H1 (cell line): ENCODE results near the gene DCAF8. TPM values are rescaled to one million over a fixed set of nuclear protein-coding genes. Genes with fewer than 3 reads are reported as not detected.
A peak's percentile ranks its signal among the peaks of the same experiment; 100 is the strongest.

Experiments
- CTCF ChIA-PET: fragments of 300-600 bp; sonication (Branson Sonifier 250); formaldehyde crosslinking; loops from one replicate; lab custom pipeline; 2021; ENCODE audit not compliant: partially characterized antibody; lab: Charles Lee
- POLR2A ChIA-PET: fragments of 300-600 bp; sonication (Branson Sonifier 250); formaldehyde crosslinking; loops from one replicate; lab custom pipeline; 2021; ENCODE audit warnings: inconsistent platforms; ENCODE audit not compliant: partially characterized antibody; lab: Charles Lee
- DNase-seq, 2 experiments: peaks; one replicate each; pipeline versions ENCODE4 v3.0.0 to v3.0.0-alpha.2; 2010 to 2022; ENCODE audit warnings: low spot score in 2 of 2, low read depth in 1 of 2, mixed read lengths in 1 of 2
- FAIRE-seq: peaks from 2 replicates; lab custom pipeline; 2011; peaks lifted over from hg19 to GRCh38; lab: Jason Lieb, UNC
- H2AFZ ChIP-seq: 2 replicates; pipeline ENCODE4 v1.8.1; 2012; ENCODE audit warnings: low read length, inconsistent platforms
- H2AK5ac ChIP-seq: 2 replicates; pipeline ENCODE4 v1.6.1; 2013; ENCODE audit warnings: low read depth, low read length
- H2BK120ac ChIP-seq: replicated peaks from 2 replicates; pipeline ENCODE3; 2013; ENCODE audit warnings: low read depth, low read length, inconsistent platforms
- H2BK12ac ChIP-seq: 2 replicates; pipeline ENCODE4 v1.6.1; 2013; ENCODE audit warnings: low read depth, low read length
- H2BK15ac ChIP-seq: 2 replicates; pipeline ENCODE4 v1.6.1; 2013; ENCODE audit warnings: low read length
- H2BK20ac ChIP-seq: 2 replicates; pipeline ENCODE4 v1.6.1; 2013; ENCODE audit warnings: low read length
- H2BK5ac ChIP-seq: 2 replicates; pipeline ENCODE4 v1.6.1; 2013; ENCODE audit warnings: low read depth, low read length
- H3K14ac ChIP-seq: 2 replicates; pipeline ENCODE4 v1.6.1; 2013; ENCODE audit warnings: inconsistent platforms; ENCODE audit not compliant: insufficient read length
- H3K18ac ChIP-seq: 2 replicates; pipeline ENCODE4 v1.6.1; 2013; ENCODE audit warnings: low read length; ENCODE audit errors: extremely low read depth
- H3K23ac ChIP-seq: 2 replicates; pipeline ENCODE4 v1.6.1; 2013; ENCODE audit warnings: inconsistent platforms; ENCODE audit not compliant: insufficient read length
- H3K23me2 ChIP-seq: 2 replicates; pipeline ENCODE4 v1.6.1; 2013; ENCODE audit warnings: low read depth, low read length
- H3K27ac ChIP-seq: 2 replicates; pipeline ENCODE4 v1.6.1; 2011; ENCODE audit warnings: low read depth, low read length, inconsistent platforms
- H3K27me3 ChIP-seq, 4 experiments: replicated peaks in 1 of 4; 1 replicate in 1 of 4; 2 replicates in 3 of 4; pipeline versions ENCODE4 v1.6.1 to v1.8.1; 2011 to 2013; ENCODE audit warnings: low read length in 3 of 4, mild to moderate bottlenecking in 3 of 4, inconsistent platforms in 2 of 4, mixed read lengths in 2 of 4, moderate library complexity in 1 of 4; ENCODE audit not compliant: control insufficient read depth in 3 of 4, insufficient read depth in 3 of 4; ENCODE audit errors: extremely low read depth in 1 of 4
- H3K36me3 ChIP-seq, 4 experiments: 2 replicates each; pipeline versions ENCODE4 v1.6.1 to v1.8.1; 2011 to 2013; ENCODE audit warnings: mild to moderate bottlenecking in 4 of 4, low read length in 3 of 4, moderate library complexity in 2 of 4, control low read depth in 1 of 4, inconsistent platforms in 1 of 4; ENCODE audit not compliant: insufficient read depth in 4 of 4, control insufficient read depth in 2 of 4
- H3K4ac ChIP-seq: replicated peaks from 2 replicates; pipeline ENCODE3; 2013; ENCODE audit warnings: low read length, low read depth, mixed read lengths, inconsistent platforms; ENCODE audit not compliant: insufficient read length
- H3K4me1 ChIP-seq, 4 experiments: replicated peaks in 1 of 4; 1 replicate in 1 of 4; 2 replicates in 3 of 4; pipeline versions ENCODE4 v1.6.1 to v1.8.1; 2011 to 2013; ENCODE audit warnings: low read length in 3 of 4, inconsistent platforms in 2 of 4, mixed read lengths in 1 of 4; ENCODE audit not compliant: insufficient read depth in 4 of 4, control insufficient read depth in 3 of 4
- H3K4me2 ChIP-seq, 2 experiments: 2 replicates each; pipeline versions ENCODE4 v1.6.1 to v1.8.1; 2011 to 2013; ENCODE audit warnings: low read depth in 2 of 2, low read length in 2 of 2, control low read depth in 1 of 2, inconsistent platforms in 1 of 2, mild to moderate bottlenecking in 1 of 2; ENCODE audit not compliant: insufficient read depth in 1 of 2
- H3K4me3 ChIP-seq, 4 experiments: fragments of 200-600, 300-600 bp in 1 of 4; sonication (generic), shearing (Covaris generic), sonication (Bioruptor Twin) in 1 of 4; 2 replicates each; pipeline versions ENCODE4 v1.5.1 to v1.8.1; 2011 to 2016; ENCODE audit warnings: low read length in 4 of 4, low read depth in 3 of 4, control low read depth in 2 of 4, inconsistent platforms in 2 of 4, mild to moderate bottlenecking in 2 of 4, mixed read lengths in 1 of 4, moderate library complexity in 1 of 4; ENCODE audit not compliant: insufficient read depth in 2 of 4; ENCODE audit errors: extremely low read depth in 1 of 4
- H3K56ac ChIP-seq: replicated peaks from 2 replicates; pipeline ENCODE3; 2013; ENCODE audit warnings: low read depth, mild to moderate bottlenecking, mixed read lengths, low read length, inconsistent platforms; ENCODE audit not compliant: insufficient read length
- H3K79me1 ChIP-seq: 2 replicates; pipeline ENCODE4 v1.6.1; 2013; ENCODE audit warnings: low read depth, low read length, control low read depth
- H3K79me2 ChIP-seq, 2 experiments: 2 replicates each; pipeline versions ENCODE4 v1.6.1 to v1.8.1; 2012 to 2013; ENCODE audit warnings: low read length in 2 of 2, mild to moderate bottlenecking in 2 of 2, inconsistent platforms in 1 of 2; ENCODE audit not compliant: insufficient read depth in 2 of 2, control insufficient read depth in 1 of 2
- H3K9ac ChIP-seq, 4 experiments: replicated peaks in 1 of 4; 1 replicate in 1 of 4; 2 replicates in 3 of 4; pipeline versions ENCODE4 v1.6.1 to v1.8.1; 2011 to 2013; ENCODE audit warnings: low read depth in 3 of 4, low read length in 3 of 4, control low read depth in 2 of 4, mild to moderate bottlenecking in 2 of 4, moderate library complexity in 2 of 4, inconsistent platforms in 1 of 4; ENCODE audit errors: extremely low read depth in 1 of 4
- H3K9me3 ChIP-seq, 2 experiments: 2 replicates each; pipeline versions ENCODE4 v1.6.1 to v1.8.1; 2012 to 2013; ENCODE audit warnings: mild to moderate bottlenecking in 2 of 2, moderate library complexity in 2 of 2, control low read depth in 1 of 2, inconsistent platforms in 1 of 2, low read depth in 1 of 2, low read length in 1 of 2, mixed read lengths in 1 of 2; ENCODE audit not compliant: insufficient read depth in 2 of 2
- H4K20me1 ChIP-seq, 2 experiments: replicated peaks in 1 of 2; 2 replicates each; pipeline versions ENCODE3 to v1.8.1; 2011 to 2013; ENCODE audit warnings: inconsistent platforms in 2 of 2, low read length in 2 of 2, mild to moderate bottlenecking in 1 of 2; ENCODE audit not compliant: insufficient read depth in 2 of 2, control insufficient read depth in 1 of 2
- H4K5ac ChIP-seq: 2 replicates; pipeline ENCODE4 v1.6.1; 2013; ENCODE audit warnings: low read length, low read depth, mixed read lengths, inconsistent platforms; ENCODE audit not compliant: insufficient read length
- H4K8ac ChIP-seq: 2 replicates; pipeline ENCODE4 v1.8.0; 2013; ENCODE audit warnings: mild to moderate bottlenecking, moderate library complexity, low read length, inconsistent platforms; ENCODE audit not compliant: insufficient read depth; ENCODE audit errors: extremely low read depth
- H4K91ac ChIP-seq: replicated peaks from 2 replicates; pipeline ENCODE3; 2013; ENCODE audit warnings: low read length, mixed read lengths, inconsistent platforms; ENCODE audit not compliant: insufficient read length
- BRCA1 ChIP-seq: IDR thresholded peaks from 2 replicates; pipeline ENCODE4 v1.6.1; 2012; ENCODE audit warnings: low read depth, low read length, improper control_type of control experiment
- CEBPB ChIP-seq: IDR thresholded peaks from 2 replicates; pipeline ENCODE4 v1.6.1; 2012; ENCODE audit warnings: low read depth, low read length
- CHD1 ChIP-seq: IDR thresholded peaks from 2 replicates; pipeline ENCODE4 v1.6.1; 2012; ENCODE audit warnings: low read depth, low read length, improper control_type of control experiment
- CHD2 ChIP-seq: IDR thresholded peaks from 2 replicates; pipeline ENCODE4 v1.6.1; 2012; ENCODE audit warnings: low read length, improper control_type of control experiment
- CTBP2 ChIP-seq: IDR thresholded peaks from 2 replicates; pipeline ENCODE4 v1.7.0; 2011; ENCODE audit warnings: borderline replicate concordance, mild to moderate bottlenecking, moderate library complexity, mixed read lengths, low read length; ENCODE audit not compliant: insufficient read depth, insufficient read length
- GABPA ChIP-seq: IDR thresholded peaks from 2 replicates; pipeline ENCODE4 v1.6.1; 2011; ENCODE audit warnings: mild to moderate bottlenecking, low read length, moderate library complexity, borderline replicate concordance; ENCODE audit not compliant: insufficient read depth
- HDAC2 ChIP-seq, 2 experiments: fragments of 300-600 bp in 1 of 2; sonication (generic) in 1 of 2; IDR thresholded peaks; 2 replicates each; pipeline ENCODE4 v1.6.1; 2011 to 2012; ENCODE audit warnings: low read depth in 2 of 2, low read length in 2 of 2, mild to moderate bottlenecking in 2 of 2, moderate library complexity in 2 of 2, borderline replicate concordance in 1 of 2, inconsistent platforms in 1 of 2
- JUN ChIP-seq: IDR thresholded peaks from 2 replicates; pipeline ENCODE4 v1.6.1; 2011; ENCODE audit warnings: low read depth, mild to moderate bottlenecking, improper control_type of control experiment, low read length
- KDM5A ChIP-seq: fragments of 200-600 bp; IDR thresholded peaks from 2 replicates; pipeline ENCODE4 v1.7.1; 2012; ENCODE audit warnings: mild to moderate bottlenecking, low read length, inconsistent platforms, mixed read lengths
- MAFK ChIP-seq: IDR thresholded peaks from 2 replicates; pipeline ENCODE4 v1.6.1; 2012; ENCODE audit warnings: low read depth, mild to moderate bottlenecking, improper control_type of control experiment, low read length
- POLR2A ChIP-seq, 2 experiments: IDR thresholded peaks; 1 replicate in 1 of 2; 2 replicates in 1 of 2; pipeline ENCODE4 v1.6.1; 2011; ENCODE audit warnings: low read depth in 2 of 2, low read length in 2 of 2, mild to moderate bottlenecking in 2 of 2; ENCODE audit errors: control extremely low read depth in 1 of 2
- RBBP5 ChIP-seq: IDR thresholded peaks from 2 replicates; pipeline ENCODE4 v1.7.1; 2012; ENCODE audit warnings: low read depth, mild to moderate bottlenecking, inconsistent platforms, low read length, moderate library complexity, borderline replicate concordance
- SP1 ChIP-seq: IDR thresholded peaks from 2 replicates; pipeline ENCODE4 v1.6.1; 2011; ENCODE audit warnings: low read depth, low read length
- WGBS, 2 experiments: shearing (Covaris generic) in 1 of 2; methylation state at CpG; one replicate each; pipeline versions ENCODE4 v1.1.6 to v1.1.7; 2013 to 2015; ENCODE audit warnings: low lambda C conversion rate in 2 of 2, mixed read lengths in 2 of 2, inconsistent platforms in 1 of 2, low coverage in 1 of 2, missing lambda C conversion rate in 1 of 2; ENCODE audit not compliant: insufficient replicate concordance in 2 of 2, insufficient coverage in 1 of 2, insufficient read length in 1 of 2; ENCODE audit errors: extremely low coverage in 1 of 2, missing lambda C conversion rate in 1 of 2; 5-methylcytosine and 5-hydroxymethylcytosine counted together
- polyA plus RNA-seq, 7 experiments: library from polyadenylated mRNA; depleted of rRNA in 3 of 7; stranded (reverse) in 5 of 7; unstranded in 2 of 7; fragments of >200 nt in 5 of 7; fragments of 200-250 nt in 2 of 7; gene quantifications; 1 replicate in 5 of 7; 2 replicates in 1 of 7; 4 replicates in 1 of 7; pipeline versions ENCODE4 v1.2.1 to v1.2.3, GENCODE V29; 2011 to 2013; ENCODE audit warnings: missing spikeins in 2 of 7, mixed read lengths in 2 of 7
- total RNA-seq: library from RNA; stranded (reverse); fragmentation: NEBNext Ultra II Directional; extraction: Animal tissue kit (Norgen Biotek cat#: 25700); gene quantifications from 2 replicates; pipeline ENCODE4 v1.2.1, GENCODE V29; 2021

Gene DCAF8
- total and polyA plus RNA-seq, 2 of the 8 experiments (the other 6 are each of a cell fraction or from before 2014, with no cell fraction given), result 68.2 to 110 TPM

- no peak for DNase-seq
- 82% methylated on average over 4 of the region's 4 CpGs; no CpG with 5 or more reads in 1 of the 2 experiments for WGBS, 2 experiments
- no peak overlapping the region for H3K56ac ChIP-seq
- peak overlapping the region; percentile 3 for H4K91ac ChIP-seq
- no peaks in the 10 kb centered on the region for H4K20me1 ChIP-seq
- FAIRE-seq, result no peak
- H3K4ac ChIP-seq, result no peak overlapping the region
- peak overlapping the region; percentile 97 for H2BK20ac ChIP-seq
- H3K9ac ChIP-seq, result no peak overlapping the region
- H3K36me3 ChIP-seq, result no peaks in the 10 kb centered on the region
- ChIA-PET CTCF (interaction anchor here (0.8 to 18.4 kb wide), 9 partner anchors 10 to 70 kb away, joined by 3 to 257 read pairs (median 10); partner anchors contain the start of genes CASQ1 and PEA15), POLR2A (interaction anchor here (0.6 to 11.8 kb wide), 6 partner anchors 9 to 93 kb away, joined by 3 to 107 read pairs (median 6); partner anchors contain the start of gene PEA15)
- H3K9me3 ChIP-seq, result no peaks in the 10 kb centered on the region
- H2BK120ac ChIP-seq, result peak overlapping the region; percentile 30
- H2AK5ac ChIP-seq, result no peak overlapping the region
- H4K5ac ChIP-seq, result no peak overlapping the region
- H3K27ac ChIP-seq, result no peak overlapping the region
- no peak overlapping the region for H3K4me3 ChIP-seq
- peaks cover 0 to 2% (median under 1%) of the 10 kb centered on the region in 4 experiments; a peak in 2 of 7 replicates for H3K27me3 ChIP-seq
- H3K14ac ChIP-seq, result no peak overlapping the region
- H3K18ac ChIP-seq, result peak overlapping the region; percentile 29; the same call in 1 of the 2 replicates
- H2BK12ac ChIP-seq, result peak overlapping the region; percentile 10; the same call in 1 of the 2 replicates
- H3K4me2 ChIP-seq, result peak overlapping the region in 1 of 2 experiments; percentile 39; a peak in 1 of 4 replicates
- H2BK5ac ChIP-seq, result peak overlapping the region; percentile 97; the same call in 1 of the 2 replicates
- no peak overlapping the region for H4K8ac ChIP-seq
- H2AFZ ChIP-seq, result no peak overlapping the region
- no peak overlapping the region for H3K23ac ChIP-seq
- H3K79me2 ChIP-seq, result no peaks in the 10 kb centered on the region
- H3K79me1 ChIP-seq, result no peaks in the 10 kb centered on the region
- no peak overlapping the region for H2BK15ac ChIP-seq
- H3K23me2 ChIP-seq, result peaks cover 3% of the 10 kb centered on the region; the same call in 1 of the 2 replicates
- H3K4me1 ChIP-seq, result peaks cover 12 to 28% (median 22%) of the 10 kb centered on the region in 4 experiments; a peak in 6 of 7 replicates
- TF ChIP-seq CHD2 (no peak), MAFK (no peak), GABPA (no peak), RBBP5 (no peak), POLR2A (IDR thresholded peaks at IDR 0.05; ENCODE audit: control extremely low read depth in 1 of 2, low read depth in 2 of 2, low read length in 2 of 2) (no peak), CEBPB (no peak), KDM5A (no peak), HDAC2 (IDR thresholded peaks at IDR 0.05; ENCODE audit: borderline replicate concordance in 1 of 2, low read depth in 2 of 2, low read length in 2 of 2) (no peak), JUN (no peak), BRCA1 (no peak), CTBP2 (no peak), CHD1 (no peak), SP1 (no peak)
Observed at GRCh38 chr1:160171354-160171753, 91.0 kb downstream of the DCAF8 start.
